ENCODE results near the gene KLHL36. TPM values are rescaled to one million over a fixed set of nuclear protein-coding genes. Genes with fewer than 3 reads are reported as not detected.

The KLHL36 gene
- total RNA-seq, 1 donor from 2014 or later = 53.0 TPM

DNA sequence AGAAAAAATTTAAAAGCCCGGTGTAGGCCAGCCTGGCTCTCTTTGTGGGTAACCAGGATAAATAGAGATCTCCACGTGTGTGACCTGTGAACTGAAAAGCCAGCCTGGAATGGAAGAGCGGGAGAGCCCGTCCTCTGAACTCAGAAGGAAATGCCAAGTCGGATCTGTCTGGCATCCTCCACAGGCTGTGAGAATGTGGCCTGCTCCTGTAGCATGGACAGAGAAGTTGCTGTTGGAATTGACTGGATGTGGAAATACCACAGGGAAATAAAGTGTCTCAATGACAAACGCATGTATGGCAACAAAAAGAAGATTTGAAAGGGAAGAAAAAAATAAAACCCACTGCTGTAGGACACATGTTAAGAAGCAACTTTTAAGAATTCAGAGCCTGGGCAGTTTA lies 6.7 kb downstream of the KLHL36 start:
- Histone ChIP-seq H3K4me1 (no peaks in the 10 kb centered on the region), H3K9me3 (no peaks in the 10 kb centered on the region), H3K27me3 (ENCODE audit: low read depth) (no peaks in the 10 kb centered on the region), H3K36me3 (peaks cover 91% of the 10 kb centered on the region), H3K27ac (no peak overlapping the region), H3K4me3 (no peak overlapping the region)
- TF ChIP-seq, protein P1, sequence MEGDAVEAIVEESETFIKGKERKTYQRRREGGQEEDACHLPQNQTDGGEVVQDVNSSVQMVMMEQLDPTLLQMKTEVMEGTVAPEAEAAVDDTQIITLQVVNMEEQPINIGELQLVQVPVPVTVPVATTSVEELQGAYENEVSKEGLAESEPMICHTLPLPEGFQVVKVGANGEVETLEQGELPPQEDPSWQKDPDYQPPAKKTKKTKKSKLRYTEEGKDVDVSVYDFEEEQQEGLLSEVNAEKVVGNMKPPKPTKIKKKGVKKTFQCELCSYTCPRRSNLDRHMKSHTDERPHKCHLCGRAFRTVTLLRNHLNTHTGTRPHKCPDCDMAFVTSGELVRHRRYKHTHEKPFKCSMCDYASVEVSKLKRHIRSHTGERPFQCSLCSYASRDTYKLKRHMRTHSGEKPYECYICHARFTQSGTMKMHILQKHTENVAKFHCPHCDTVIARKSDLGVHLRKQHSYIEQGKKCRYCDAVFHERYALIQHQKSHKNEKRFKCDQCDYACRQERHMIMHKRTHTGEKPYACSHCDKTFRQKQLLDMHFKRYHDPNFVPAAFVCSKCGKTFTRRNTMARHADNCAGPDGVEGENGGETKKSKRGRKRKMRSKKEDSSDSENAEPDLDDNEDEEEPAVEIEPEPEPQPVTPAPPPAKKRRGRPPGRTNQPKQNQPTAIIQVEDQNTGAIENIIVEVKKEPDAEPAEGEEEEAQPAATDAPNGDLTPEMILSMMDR (IDR thresholded peaks at IDR 0.05) = no peak
- ATAC-seq (no peak), DNase-seq (no peak)
- intact Hi-C loops (cut with DNase I) = no loop called here

DNA sequence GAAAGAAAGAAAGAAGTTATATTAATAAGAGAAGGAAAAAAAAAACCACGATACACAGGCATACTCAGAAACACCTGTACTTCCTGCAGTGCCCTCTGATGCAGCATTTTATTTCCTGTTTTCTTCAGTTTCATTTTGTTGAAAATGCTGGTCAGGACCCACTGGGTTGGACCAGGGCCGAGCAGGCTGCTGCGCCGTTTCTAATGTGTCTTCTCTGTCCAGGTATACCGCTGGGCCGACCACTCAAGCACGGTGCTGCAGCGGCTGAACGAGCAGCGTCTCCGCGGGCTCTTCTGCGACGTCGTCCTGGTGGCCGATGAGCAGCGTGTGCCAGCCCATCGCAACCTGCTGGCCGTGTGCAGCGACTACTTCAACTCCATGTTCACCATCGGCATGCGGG lies 8.3 kb downstream of the KLHL36 start:
- no peaks in the 10 kb centered on the region for H3K27me3 ChIP-seq (ENCODE audit: low read depth)
- no peak for ATAC-seq
- H3K27ac ChIP-seq = no peak overlapping the region
- H3K36me3 ChIP-seq = peaks cover 97% of the 10 kb centered on the region
- no peaks in the 10 kb centered on the region for H3K9me3 ChIP-seq
- intact Hi-C loops (cut with DNase I) = no loop called here
- no peak for DNase-seq
- H3K4me3 ChIP-seq = no peak overlapping the region
- no peaks in the 10 kb centered on the region for H3K4me1 ChIP-seq
- TF ChIP-seq, protein P1 (IDR thresholded peaks at IDR 0.05) = no peak

DNA sequence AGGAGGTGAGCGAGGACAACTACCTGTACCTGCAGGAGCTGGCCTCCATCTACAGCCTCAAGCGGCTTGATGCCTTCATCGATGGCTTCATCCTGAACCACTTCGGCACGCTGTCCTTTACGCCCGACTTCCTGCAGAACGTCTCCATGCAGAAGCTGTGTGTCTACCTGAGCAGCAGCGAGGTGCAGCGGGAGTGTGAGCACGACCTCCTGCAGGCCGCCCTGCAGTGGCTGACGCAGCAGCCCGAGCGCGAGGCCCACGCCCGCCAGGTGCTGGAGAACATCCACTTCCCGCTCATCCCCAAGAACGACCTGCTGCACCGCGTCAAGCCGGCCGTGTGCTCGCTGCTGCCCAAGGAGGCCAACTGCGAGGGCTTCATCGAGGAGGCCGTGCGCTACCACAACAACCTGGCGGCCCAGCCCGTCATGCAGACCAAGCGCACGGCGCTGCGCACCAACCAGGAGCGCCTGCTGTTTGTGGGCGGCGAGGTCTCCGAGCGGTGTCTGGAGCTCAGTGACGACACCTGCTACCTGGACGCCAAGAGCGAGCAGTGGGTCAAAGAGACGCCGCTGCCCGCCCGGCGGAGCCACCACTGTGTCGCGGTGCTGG lies 9.0 kb downstream of the KLHL36 start:
- intact Hi-C loops (cut with DNase I) = no loop called here
- Histone ChIP-seq H3K4me3 (no peak overlapping the region), H3K27me3 (ENCODE audit: low read depth) (no peaks in the 10 kb centered on the region), H3K27ac (no peak overlapping the region), H3K4me1 (no peaks in the 10 kb centered on the region), H3K9me3 (no peaks in the 10 kb centered on the region), H3K36me3 (peaks cover 97% of the 10 kb centered on the region)
- TF ChIP-seq, protein P1 (IDR thresholded peaks at IDR 0.05) = no peak
- DNase-seq (no peak), ATAC-seq (no peak)

DNA sequence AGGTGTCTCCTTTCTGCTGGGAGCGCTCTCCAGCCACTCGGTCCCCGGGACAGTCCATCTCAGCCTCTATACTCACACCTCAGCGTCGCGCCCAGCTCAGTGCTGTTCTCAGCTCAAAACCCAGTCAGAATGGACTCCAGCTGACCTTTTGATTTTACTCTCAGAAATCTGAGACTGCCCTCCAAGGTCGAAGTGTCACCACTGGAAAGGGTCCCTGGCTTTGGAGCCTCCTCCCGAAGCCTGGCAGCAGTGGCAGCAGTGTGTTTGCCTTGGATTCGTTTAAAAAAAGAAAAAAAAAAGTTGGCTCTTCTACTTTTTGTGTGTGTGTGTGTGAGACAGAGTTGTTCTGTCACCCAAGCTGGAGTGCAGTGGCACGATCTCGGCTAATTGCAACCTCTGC lies 10.4 kb downstream of the KLHL36 start:
- no peak overlapping the region for H3K27ac ChIP-seq
- TF ChIP-seq, protein P1 (IDR thresholded peaks at IDR 0.05) = no peak
- ATAC-seq (no peak), DNase-seq (no peak)
- no peak overlapping the region for H3K4me3 ChIP-seq
- H3K4me1 ChIP-seq = no peaks in the 10 kb centered on the region
- no peaks in the 10 kb centered on the region for H3K9me3 ChIP-seq
- intact Hi-C loops (cut with DNase I) = no loop called here
- H3K27me3 ChIP-seq (ENCODE audit: low read depth) = no peaks in the 10 kb centered on the region
- peaks cover 97% of the 10 kb centered on the region for H3K36me3 ChIP-seq

DNA sequence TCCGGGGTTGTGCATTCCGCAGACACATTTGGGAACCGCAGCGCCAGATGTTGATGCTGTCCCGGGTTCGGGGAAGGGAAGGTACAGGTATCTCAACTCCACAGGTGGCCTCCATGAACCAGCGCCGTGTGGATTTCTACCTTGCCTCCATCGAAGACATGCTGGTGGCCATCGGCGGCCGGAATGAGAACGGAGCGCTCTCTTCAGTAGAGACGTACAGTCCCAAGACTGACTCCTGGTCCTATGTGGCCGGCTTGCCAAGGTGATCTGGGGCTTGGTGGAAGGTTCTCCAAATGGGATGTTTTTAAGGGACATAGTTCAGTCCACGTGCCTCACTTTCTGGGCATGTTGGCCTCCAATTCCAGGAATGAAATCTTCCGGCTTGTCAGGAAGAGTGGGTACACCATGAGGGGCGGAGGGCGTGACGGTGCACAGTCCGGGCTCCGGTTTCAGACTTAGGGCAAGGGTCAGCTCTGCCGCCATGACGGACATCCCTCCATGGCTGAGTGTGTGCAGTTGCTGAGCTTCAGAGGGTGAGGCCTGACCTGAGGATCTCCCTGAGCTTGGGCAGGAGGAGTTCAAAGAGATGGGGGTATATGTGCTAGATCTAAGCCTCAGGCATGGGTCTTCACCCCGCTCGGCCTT lies 11.5 kb downstream of the KLHL36 start:
- no peak for DNase-seq
- Histone ChIP-seq H3K36me3 (peaks cover 97% of the 10 kb centered on the region), H3K4me1 (no peaks in the 10 kb centered on the region), H3K9me3 (no peaks in the 10 kb centered on the region), H3K4me3 (no peak overlapping the region), H3K27me3 (ENCODE audit: low read depth) (no peaks in the 10 kb centered on the region), H3K27ac (no peak overlapping the region)
- TF ChIP-seq, protein P1 (IDR thresholded peaks at IDR 0.05) = no peak
- ATAC-seq = no peak
- intact Hi-C loops (cut with DNase I) = no loop called here

All from lower lobe of right lung (tissue), 2 donors.